Raji (cell line): ENCODE results near the gene PZP.

Source experiments
- POLR2A ChIP-seq: IDR thresholded peaks from 2 replicates; pipeline ENCODE4 v1.6.1; 2011; ENCODE audit warnings: low read depth, low read length, control low read depth; ENCODE audit not compliant: insufficient read depth

The PZP gene

DNA sequence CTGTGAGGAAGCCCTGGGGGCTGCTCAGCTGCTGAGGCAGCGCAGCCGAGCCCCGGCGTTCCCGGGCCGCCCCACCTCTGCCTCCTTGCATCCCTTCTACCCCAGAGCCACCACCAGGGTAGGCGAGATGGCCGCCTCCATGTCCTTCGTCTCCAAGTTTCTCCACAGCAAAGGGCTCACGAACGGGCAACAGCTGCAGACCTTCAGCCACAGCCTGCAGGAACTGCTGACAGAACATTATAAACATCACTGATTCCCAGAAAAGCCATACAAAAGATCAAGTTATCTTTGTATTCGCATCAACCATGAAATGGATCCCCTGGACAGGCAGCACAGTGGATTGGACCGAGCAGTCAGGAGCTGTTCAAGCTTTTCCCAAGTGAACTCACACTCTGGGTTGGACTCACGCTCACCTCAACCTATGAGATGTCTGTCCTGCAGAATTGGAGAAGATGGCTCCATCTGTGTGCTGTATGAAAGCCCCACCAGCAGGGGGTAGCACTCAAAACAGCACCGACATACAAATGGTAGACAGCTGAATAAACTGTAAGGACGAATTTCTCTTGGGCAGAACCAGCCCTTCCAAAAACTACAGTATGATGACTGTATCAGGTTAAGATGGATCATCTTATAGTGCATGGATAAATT is 73.1 kb downstream of the PZP start:
- no peak for TF ChIP-seq POLR2A

DNA sequence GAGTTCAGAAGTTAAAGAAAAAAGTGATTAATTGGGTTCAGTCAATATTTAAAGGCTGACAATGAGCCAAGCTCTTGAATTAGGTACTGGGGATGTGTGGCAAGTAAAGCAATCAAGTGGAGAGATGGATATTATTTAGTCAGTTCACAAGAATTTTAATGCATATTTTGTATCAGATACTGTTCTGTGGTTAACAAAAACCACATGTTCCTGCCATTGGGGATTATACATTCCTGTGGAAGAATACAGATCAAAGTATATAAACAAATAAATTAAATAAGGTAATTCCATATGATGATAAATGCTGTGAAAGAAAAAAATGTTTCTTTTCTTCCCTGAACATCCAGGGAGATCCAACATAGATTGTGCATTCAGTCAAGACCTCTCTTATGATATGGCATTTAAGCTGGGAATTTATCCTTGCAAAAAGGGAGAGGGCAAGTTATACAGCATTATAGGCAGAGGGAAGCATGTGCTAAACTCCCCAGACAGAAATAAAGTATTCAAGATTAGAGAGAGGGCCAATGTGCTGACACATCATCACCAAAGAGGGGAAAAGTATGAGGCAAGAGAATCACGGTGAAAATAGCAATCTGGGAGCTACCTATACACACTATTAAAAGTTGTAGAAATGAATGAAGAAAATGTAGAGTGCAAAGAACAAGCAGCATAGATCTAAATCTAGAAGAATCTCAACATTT is 74.8 kb downstream of the PZP start:
- TF ChIP-seq POLR2A, result no peak

DNA sequence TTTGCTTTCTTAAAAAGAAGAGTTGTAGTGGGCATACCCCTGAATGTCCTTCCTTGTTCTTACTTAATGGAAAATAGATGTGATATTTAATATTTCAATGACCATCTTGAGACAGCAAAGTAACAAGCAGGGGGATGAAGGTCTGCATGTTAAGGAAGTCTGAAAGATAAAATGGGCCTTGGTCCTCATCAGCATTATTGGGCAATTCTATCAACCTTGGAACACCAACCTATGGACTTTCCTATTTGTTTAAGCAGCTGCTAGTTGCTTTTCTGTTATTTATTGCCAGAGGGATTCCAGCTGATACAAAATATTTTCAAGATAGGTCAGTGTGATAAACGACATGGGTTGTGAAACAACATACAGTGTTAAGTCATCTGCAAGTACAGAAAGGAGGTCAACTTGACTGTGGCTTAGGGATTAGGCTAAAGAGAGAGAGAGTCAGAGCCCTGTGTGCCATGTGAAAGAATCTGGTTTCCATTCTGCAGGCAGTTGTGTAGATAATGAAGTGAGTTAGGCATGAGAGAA is 76.1 kb downstream of the PZP start:
- no peak for TF ChIP-seq POLR2A

DNA sequence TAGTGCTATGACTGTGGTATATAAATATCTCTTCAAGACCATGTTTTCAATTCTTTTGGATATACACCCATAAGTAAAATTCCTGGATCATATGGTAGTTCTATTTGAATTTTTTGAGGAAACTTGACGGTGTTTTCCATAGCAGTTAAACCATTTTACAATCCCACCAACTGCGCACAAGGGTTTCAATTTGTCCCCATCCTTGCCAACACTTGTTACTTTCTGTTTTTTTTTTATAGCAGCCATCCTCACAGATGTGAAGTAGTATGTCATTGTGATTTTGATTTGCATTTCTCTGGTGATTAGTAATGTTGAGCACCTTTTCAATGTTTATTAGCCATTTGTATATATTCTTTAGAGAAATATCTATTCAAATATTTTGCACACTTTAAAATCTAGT is 78.0 kb downstream of the PZP start:
- no peak for TF ChIP-seq POLR2A

DNA sequence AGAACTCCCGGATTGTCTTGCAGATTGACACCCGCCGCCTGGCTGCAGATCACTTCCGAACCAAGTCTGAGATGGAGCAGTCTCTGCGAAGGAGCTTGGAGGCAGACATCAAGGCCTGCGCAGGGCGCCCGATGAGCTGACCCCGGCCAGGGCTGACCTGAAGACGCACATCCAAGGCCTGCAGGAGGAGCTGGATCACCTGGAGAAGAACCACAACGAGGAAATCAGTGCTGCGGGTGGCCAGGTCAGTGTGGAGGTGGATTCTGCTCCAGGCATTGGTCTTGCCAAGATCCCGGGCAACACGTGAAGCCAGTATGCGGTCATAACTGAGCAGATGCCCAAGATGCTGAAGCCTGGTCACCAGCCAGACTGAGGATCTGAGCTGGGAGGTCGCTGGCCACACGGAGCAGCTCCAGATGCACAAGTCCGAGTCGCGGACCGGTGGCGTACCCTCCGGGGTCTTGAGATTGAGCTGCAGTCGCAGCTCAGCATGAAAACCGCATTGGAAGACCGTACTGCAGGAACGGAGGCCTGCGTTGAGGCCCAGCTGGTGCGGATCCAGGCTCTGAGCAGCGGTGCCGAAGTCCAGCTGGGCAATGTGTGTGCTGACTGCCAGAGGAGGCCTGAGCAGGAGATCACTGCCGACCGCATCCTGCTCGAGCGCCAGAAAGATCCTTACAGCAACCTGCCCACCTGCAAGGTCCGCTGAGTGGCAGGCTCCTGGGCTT is 80.1 kb downstream of the PZP start:
- no peak for TF ChIP-seq POLR2A

DNA sequence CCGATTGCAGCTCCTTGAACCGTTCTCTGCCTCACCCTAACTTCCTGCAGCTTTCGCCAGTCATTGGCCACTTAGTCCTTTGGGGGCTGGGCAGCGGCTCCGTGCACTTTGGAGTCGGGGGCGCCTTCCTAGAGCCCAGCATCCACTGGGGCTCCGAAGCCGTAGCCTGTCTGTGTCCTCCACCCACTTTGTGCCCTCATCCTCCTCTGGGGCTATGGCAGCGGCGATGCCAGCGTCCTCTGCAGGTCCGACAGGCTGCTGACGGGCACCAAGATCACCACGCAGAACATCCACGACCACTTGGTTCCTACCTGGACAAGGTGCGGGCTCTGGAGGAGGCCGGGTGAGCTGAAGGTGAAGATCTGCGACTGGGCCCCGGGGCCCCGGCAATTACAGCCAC is 80.7 kb downstream of the PZP start:
- TF ChIP-seq POLR2A, result no peak

DNA sequence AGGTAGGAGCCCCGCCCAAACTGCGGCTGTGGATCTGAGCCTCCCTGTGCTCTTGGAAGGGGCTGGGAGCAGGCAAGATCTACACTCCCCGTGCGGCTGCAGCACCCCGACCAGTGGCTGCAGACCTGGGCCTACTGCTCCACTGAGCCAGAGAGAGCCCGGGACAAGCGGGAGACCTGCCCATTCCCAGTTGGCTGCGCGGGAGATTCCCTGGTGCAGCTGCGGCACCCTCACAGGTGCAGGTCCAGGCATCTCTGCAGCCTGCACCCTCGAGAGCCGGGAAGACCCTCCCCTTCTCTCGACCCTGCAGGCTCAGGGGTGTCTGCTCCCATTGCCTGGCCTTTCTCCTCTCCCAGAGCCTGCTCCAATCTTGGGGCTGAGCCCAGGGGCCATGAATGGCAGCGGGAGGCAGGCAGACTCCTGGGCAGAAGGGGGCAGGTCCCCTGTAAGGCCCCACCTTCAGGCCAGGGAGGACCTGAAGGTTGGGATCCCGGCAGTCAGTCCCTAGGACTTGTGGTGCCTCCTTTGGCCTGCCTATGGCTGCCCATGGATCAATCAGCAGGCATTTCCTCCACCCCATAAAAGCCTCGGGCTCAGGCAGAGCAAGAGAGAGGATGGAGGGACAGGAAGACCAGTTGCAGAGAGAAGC is 83.7 kb downstream of the PZP start:
- no peak for TF ChIP-seq POLR2A

DNA sequence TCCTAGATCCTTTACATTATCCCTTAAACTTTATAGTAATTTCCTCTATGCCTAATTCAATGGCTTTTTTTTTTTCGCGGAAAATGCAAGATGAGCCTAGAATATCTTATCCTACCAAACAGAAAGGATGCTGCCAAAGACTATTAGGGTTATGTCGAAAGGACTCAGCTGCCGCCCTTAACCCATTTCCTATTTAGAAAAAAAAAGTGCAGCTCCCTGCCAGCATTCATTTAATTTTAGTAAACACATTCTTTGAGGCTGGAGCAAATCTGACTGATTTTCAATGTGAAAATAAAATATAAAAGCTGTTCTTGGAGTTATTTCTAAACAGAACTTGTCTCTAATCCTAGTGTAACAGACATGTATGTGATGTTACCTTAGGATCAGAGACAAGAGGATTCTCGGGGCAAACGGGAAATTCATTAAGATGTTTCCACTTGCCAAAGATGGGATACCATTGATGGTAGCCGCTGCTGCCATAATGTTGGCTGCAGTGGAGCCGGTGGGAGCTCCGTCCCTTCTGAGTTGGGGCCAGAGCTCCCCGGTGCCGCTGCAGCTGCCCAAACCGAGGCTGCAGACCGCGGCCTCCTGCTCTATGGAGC is 84.3 kb downstream of the PZP start:
- no peak for TF ChIP-seq POLR2A

DNA sequence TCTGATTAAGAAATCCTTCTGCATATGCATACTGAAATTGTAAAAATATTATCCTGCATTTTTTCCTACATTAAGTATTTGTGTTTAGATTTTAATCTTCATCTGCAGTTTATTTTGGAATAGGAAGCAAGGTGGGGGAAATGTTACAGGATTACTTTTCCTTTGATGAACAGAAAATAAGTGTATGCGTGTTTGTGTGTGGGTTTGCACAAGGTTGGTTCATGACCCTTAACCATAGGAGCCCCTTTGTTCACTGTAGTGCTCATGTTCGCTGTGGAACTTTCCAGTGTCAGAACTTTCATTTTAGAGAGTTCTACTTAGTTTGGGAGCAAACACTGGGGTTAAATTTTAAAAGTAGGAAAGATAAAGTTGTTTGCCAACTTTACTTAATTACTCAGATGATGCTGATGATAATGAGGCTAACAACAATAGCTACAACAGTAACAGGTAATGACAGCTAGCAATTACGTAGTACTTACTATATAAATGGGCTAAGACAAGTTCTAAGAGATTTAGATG is 86.0 kb downstream of the PZP start:
- TF ChIP-seq POLR2A, result no peak

DNA sequence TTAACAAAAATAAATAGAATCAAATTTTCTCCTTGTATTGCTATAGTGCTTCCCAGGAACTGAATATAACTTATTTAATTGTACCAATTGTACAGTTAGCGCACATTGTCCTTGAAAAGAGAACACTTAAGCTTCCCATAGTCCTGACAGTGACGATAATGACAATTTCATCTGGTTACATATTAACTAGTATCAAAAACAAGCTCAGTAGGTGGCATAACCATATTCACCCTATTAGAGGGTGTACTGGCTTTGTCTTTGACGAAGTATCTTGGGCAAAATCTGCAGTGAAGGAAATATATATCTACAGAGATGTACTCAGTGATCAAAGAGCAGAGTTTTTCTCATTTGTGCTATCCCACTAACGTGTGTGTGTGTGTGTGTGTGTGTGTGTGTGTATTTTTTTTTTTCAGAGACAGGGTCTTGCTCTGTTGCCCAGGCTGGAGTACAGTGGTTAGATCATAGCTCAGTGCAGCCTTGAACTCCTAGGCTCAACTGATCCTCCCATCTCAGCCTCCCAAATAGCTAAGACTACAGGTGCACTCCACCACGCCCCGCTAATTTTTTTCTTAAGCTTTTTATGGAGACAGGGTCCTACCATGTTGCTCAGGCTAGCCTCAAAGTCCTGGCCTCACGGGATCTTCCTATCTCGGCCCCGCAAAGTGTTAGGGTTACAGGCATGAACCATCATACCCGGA is 87.6 kb downstream of the PZP start:
- TF ChIP-seq POLR2A, result no peak

DNA sequence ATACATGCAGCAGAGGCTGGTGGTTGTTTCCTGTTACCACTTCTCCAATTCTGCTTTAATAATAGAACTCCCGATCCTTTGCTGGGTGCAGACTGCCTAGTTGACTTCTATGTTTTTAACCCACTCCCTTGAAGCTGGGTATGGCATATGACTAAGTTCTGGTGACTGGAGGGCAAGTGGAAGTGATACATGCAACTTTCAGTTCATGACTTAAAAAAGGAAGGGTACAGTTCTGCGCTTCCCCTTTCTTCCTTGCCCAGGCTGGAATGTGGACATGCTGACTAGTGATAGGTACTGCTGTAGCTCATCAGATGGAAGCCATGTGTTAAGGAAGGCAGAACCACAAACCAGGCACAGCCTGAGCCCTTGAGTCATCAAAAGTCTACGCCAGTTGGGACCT is 90.0 kb downstream of the PZP start:
- no peak for TF ChIP-seq POLR2A

DNA sequence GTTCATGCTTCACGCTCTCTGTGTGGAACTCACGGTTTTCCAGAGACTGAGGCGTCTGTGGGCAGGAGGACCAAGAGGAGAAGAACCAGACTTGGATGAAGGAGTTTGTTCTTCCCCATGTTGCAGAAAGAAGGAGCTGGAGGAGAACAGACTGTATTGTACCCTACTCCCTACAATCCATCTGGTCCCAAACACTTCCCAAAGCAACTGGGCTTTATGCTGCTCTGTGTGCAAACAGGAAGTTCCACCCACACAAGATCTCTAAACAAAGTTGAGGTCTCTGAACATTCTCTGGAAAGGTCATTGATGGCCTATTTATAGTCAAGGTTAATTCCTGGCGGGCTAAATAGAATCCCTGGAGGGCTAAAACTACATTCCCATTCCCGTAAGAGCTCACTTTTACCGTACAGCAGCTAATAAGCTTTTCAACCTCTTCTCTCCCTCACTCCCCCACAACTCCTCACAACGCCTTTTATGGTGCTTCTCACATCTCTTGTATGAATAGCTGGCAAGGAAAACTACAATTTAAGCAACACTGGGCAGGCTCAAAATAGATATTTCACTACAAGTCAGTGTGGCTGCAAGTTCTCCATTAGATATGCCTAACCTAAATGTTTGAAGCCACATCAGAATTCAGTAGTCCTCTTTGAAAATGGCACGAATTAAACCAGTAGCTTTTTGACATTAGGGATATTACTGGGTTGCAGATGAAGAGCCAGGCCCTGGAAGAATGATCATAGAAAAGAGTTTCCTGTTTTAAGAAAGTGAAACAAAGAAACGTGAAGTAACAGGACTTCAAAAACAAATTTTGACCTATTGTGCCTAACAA is 92.2 kb downstream of the PZP start, which contains the start of gene A2M:
Gene A2M (minus strand): TSS at position 189 of the 829 bp plus-strand sequence. CDS start 70 bp downstream, at position 119.
- TF ChIP-seq POLR2A, result no peak

DNA sequence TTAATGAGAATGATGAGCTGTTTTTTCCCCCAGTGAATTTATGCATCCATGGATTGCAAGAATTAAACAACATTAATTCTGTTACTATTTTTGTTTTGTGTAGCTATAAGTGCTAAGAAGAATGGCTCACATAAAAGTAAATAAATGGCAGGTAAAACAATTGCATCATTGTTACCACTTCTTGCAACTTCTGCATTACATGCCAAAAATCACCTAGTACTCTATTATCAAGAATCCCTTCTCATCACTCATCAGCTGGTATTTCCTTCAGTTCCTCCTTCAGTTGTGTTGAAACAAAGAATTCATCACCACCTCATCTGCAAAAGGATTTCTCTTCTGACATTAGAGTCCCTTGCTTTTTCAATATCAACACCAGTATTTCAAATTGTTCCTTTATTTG is 93.2 kb downstream of the PZP start:
- no peak for TF ChIP-seq POLR2A
